HCT116 (cell line): ENCODE data around the gene GCGR.

Experiments
- CEBPB ChIP-seq: IDR thresholded peaks from 2 replicates; pipeline ENCODE4 v1.6.1; 2012; ENCODE audit warnings: low read depth
- EZH2 ChIP-seq: fragments of 200-600 bp; sonication (generic); IDR thresholded peaks from 2 replicates; pipeline ENCODE4 v1.6.1; 2017; ENCODE audit warnings: antibody characterized with exemption, mixed run types
- POLR2A ChIP-seq: IDR thresholded peaks from 2 replicates; pipeline ENCODE4 v1.7.0; 2011; ENCODE audit warnings: borderline replicate concordance; ENCODE audit not compliant: insufficient read depth, insufficient read length; ENCODE audit errors: extremely low read depth
- POLR2AphosphoS5 ChIP-seq: IDR thresholded peaks from 2 replicates; pipeline ENCODE4 v1.6.1; 2011; ENCODE audit warnings: mild to moderate bottlenecking, low read depth, low read length, moderate library complexity
- RAD21 ChIP-seq: IDR thresholded peaks from 2 replicates; pipeline ENCODE4 v1.6.1; 2012; ENCODE audit warnings: low read depth, mild to moderate bottlenecking
- TF ChIP-seq, protein P1 (sequence below), 3 experiments: fragments of 200-600 bp in 1 of 3; sonication (generic) in 1 of 3; IDR thresholded peaks in 2 of 3; conservative IDR thresholded peaks in 1 of 3; 2 replicates each; pipeline ENCODE4 v1.5.1; 2012 to 2017; ENCODE audit warnings: low read depth in 2 of 3, low read length in 2 of 3, antibody characterized with exemption in 1 of 3, borderline replicate concordance in 1 of 3, control low read depth in 1 of 3, mild to moderate bottlenecking in 1 of 3, mixed read lengths in 1 of 3, mixed run types in 1 of 3, moderate library complexity in 1 of 3; ENCODE audit not compliant: insufficient read depth in 1 of 3
- TF ChIP-seq, protein P2 (sequence below): IDR thresholded peaks from 2 replicates; pipeline ENCODE4 v1.6.1; 2012

DNA sequence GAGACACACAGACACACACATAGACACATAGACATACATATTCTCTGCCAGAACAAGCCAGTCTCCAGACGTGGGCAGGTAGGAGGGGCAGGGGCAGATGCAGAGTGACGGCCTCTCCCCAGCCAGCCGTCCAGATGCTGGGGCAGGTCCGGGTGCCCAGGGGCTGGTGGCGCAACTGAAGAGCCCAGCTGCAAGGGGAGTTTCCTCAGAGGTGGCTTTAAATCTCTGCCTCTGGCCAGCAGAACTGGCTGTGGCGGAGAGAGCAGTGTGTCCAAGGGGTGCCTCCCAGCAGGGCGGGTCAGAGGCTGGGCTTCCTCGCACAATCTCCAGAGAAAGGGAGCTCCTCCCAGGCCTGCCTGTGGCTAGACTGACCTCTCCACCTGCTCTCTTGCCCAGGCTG, 9.4 kb upstream of the GCGR start:
- TF ChIP-seq, protein P1, sequence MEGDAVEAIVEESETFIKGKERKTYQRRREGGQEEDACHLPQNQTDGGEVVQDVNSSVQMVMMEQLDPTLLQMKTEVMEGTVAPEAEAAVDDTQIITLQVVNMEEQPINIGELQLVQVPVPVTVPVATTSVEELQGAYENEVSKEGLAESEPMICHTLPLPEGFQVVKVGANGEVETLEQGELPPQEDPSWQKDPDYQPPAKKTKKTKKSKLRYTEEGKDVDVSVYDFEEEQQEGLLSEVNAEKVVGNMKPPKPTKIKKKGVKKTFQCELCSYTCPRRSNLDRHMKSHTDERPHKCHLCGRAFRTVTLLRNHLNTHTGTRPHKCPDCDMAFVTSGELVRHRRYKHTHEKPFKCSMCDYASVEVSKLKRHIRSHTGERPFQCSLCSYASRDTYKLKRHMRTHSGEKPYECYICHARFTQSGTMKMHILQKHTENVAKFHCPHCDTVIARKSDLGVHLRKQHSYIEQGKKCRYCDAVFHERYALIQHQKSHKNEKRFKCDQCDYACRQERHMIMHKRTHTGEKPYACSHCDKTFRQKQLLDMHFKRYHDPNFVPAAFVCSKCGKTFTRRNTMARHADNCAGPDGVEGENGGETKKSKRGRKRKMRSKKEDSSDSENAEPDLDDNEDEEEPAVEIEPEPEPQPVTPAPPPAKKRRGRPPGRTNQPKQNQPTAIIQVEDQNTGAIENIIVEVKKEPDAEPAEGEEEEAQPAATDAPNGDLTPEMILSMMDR (IDR thresholded peaks at IDR 0.05 in 2 of 3, conservative IDR thresholded peaks at IDR 0.05 in 1 of 3; ENCODE audit: borderline replicate concordance in 1 of 3, insufficient read depth in 1 of 3, low read depth in 2 of 3, low read length in 2 of 3): no peak
- TF ChIP-seq EZH2: no peak
- TF ChIP-seq POLR2A: no peak
- TF ChIP-seq RAD21: no peak
- TF ChIP-seq, protein P2, sequence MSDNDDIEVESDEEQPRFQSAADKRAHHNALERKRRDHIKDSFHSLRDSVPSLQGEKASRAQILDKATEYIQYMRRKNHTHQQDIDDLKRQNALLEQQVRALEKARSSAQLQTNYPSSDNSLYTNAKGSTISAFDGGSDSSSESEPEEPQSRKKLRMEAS: no peak
- no peak for TF ChIP-seq POLR2AphosphoS5
- no peak for TF ChIP-seq CEBPB
